Measurements from ENCODE around the gene LUC7L2. TPM values are rescaled to one million over a fixed set of nuclear protein-coding genes. Genes with fewer than 3 reads are reported as not detected.
"Not testable (repeated sequence)": the region's sequence is repeated elsewhere in the genome, so short reads cannot be mapped to it uniquely, and the experiment has no call there.

Gene LUC7L2
- total RNA-seq, 1 experiment from 2014 or later, result 74.2 TPM

DNA sequence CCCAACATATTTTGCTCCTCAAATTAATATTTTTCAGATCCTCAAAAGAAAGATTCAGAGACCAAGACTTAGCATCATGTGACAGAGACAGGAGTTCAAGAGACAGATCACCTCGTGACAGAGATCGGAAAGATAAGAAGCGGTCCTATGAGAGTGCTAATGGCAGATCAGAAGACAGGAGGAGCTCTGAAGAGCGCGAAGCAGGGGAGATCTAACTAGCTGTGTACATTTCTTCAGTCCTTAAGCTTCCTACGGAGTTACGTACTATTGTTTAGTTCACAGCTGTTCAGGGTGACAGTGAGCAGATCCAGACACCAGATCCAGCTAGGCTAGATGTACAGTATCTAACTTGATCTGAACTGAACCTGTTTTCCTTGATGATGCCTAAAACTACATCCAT, 62.4 kb downstream of the LUC7L2 start:
- no peaks in the 10 kb centered on the region for H3K27me3 ChIP-seq (replicated peaks; ENCODE audit: control insufficient read depth, insufficient read depth, low read length)
- H3K4me1 ChIP-seq, result no peaks in the 10 kb centered on the region
- intact Hi-C loops (cut with micrococcal nuclease; ENCODE audit: unreplicated experiment), result no loop called here
- POLR2A ChIA-PET, result no interaction called here
- no peaks in the 10 kb centered on the region for H3K9me3 ChIP-seq
- H3K27ac Mint-ChIP-seq (ENCODE audit: unreplicated experiment), result no peak overlapping the region
- no peaks in the 10 kb centered on the region for H3K27me3 Mint-ChIP-seq (ENCODE audit: insufficient read depth, unreplicated experiment)
- peaks cover 61% of the 10 kb centered on the region for H3K36me3 Mint-ChIP-seq (ENCODE audit: insufficient read depth, unreplicated experiment)
- no TSS peak for BruUV-seq (replicated peaks)
- H3K4me3 Mint-ChIP-seq (ENCODE audit: unreplicated experiment), result no peak overlapping the region
- CTCF ChIA-PET, result interaction anchor here (0.6 to 1.0 kb wide), 2 partner anchors 12 to 62 kb away, joined by 3 read pairs; partner anchors contain the start of gene LUC7L2
- peaks cover 4% of the 10 kb centered on the region for H3K4me1 Mint-ChIP-seq (ENCODE audit: low read depth, unreplicated experiment)
- no peaks in the 10 kb centered on the region for H3K9me3 Mint-ChIP-seq (ENCODE audit: unreplicated experiment)
- 0 out of 2 replicates have a peak, but pooled peaks cover 2% of the 10 kb centered on the region for H3K36me3 ChIP-seq (ENCODE audit: control insufficient read depth, insufficient read depth, low read length)
- H3K4me3 ChIP-seq (ENCODE audit: low read depth, low read length), result no peak overlapping the region
- DNase-seq, result no peak
- TF ChIP-seq CTCF (IDR thresholded peaks at IDR 0.05; ENCODE audit: insufficient read depth in 1 of 2, low read depth in 1 of 2, low read length in 1 of 2, severe bottlenecking in 1 of 2, unreplicated experiment in 1 of 2), result no peak

GRCh38 chr7:139423091-139423490, 63.4 kb downstream of the LUC7L2 start:
- intact Hi-C loops (cut with micrococcal nuclease; ENCODE audit: unreplicated experiment), result no loop called here
- Histone ChIP-seq H3K4me3 (ENCODE audit: low read depth, low read length) (no peak overlapping the region), H3K4me1 (no peaks in the 10 kb centered on the region), H3K9me3 (no peaks in the 10 kb centered on the region), H3K36me3 (ENCODE audit: control insufficient read depth, insufficient read depth, low read length) (peaks cover 2% of the 10 kb centered on the region; the same call in 1 of the 2 replicates), H3K27me3 (replicated peaks; ENCODE audit: control insufficient read depth, insufficient read depth, low read length) (no peaks in the 10 kb centered on the region)
- no peak overlapping the region for H3K4me3 Mint-ChIP-seq (ENCODE audit: unreplicated experiment)
- DNase-seq, result no peak
- POLR2A ChIA-PET, result no interaction called here
- no peak overlapping the region for H3K27ac Mint-ChIP-seq (ENCODE audit: unreplicated experiment)
- H3K27me3 Mint-ChIP-seq (ENCODE audit: insufficient read depth, unreplicated experiment), result no peaks in the 10 kb centered on the region
- no peak for TF ChIP-seq CTCF (IDR thresholded peaks at IDR 0.05; ENCODE audit: insufficient read depth in 1 of 2, low read depth in 1 of 2, low read length in 1 of 2, severe bottlenecking in 1 of 2, unreplicated experiment in 1 of 2)
- peaks cover 61% of the 10 kb centered on the region for H3K36me3 Mint-ChIP-seq (ENCODE audit: insufficient read depth, unreplicated experiment)
- CTCF ChIA-PET, result no interaction called here
- no peaks in the 10 kb centered on the region for H3K9me3 Mint-ChIP-seq (ENCODE audit: unreplicated experiment)
- BruUV-seq (replicated peaks), result no TSS peak
- H3K4me1 Mint-ChIP-seq (ENCODE audit: low read depth, unreplicated experiment), result peaks cover 4% of the 10 kb centered on the region

GRCh38 chr7:139424004-139424403, 64.3 kb downstream of the LUC7L2 start:
- no peaks in the 10 kb centered on the region for H3K27me3 ChIP-seq (replicated peaks; ENCODE audit: control insufficient read depth, insufficient read depth, low read length)
- Mint-ChIP-seq H3K27ac (ENCODE audit: unreplicated experiment) (no peak overlapping the region), H3K4me3 (ENCODE audit: unreplicated experiment) (no peak overlapping the region), H3K36me3 (ENCODE audit: insufficient read depth, unreplicated experiment) (peaks cover 62% of the 10 kb centered on the region), H3K9me3 (ENCODE audit: unreplicated experiment) (no peaks in the 10 kb centered on the region), H3K4me1 (ENCODE audit: low read depth, unreplicated experiment) (peaks cover 4% of the 10 kb centered on the region), H3K27me3 (ENCODE audit: insufficient read depth, unreplicated experiment) (no peaks in the 10 kb centered on the region)
- no peak for TF ChIP-seq CTCF (IDR thresholded peaks at IDR 0.05; ENCODE audit: insufficient read depth in 1 of 2, low read depth in 1 of 2, low read length in 1 of 2, severe bottlenecking in 1 of 2, unreplicated experiment in 1 of 2)
- no peak overlapping the region for H3K4me3 ChIP-seq (ENCODE audit: low read depth, low read length)
- DNase-seq, result no peak
- intact Hi-C loops (cut with micrococcal nuclease; ENCODE audit: unreplicated experiment), result no loop called here
- CTCF ChIA-PET, result no interaction called here
- POLR2A ChIA-PET, result no interaction called here
- H3K36me3 ChIP-seq (ENCODE audit: control insufficient read depth, insufficient read depth, low read length), result peaks cover 2% of the 10 kb centered on the region; the same call in 1 of the 2 replicates
- no peaks in the 10 kb centered on the region for H3K9me3 ChIP-seq
- no TSS peak for BruUV-seq (replicated peaks)
- H3K4me1 ChIP-seq, result no peaks in the 10 kb centered on the region

DNA sequence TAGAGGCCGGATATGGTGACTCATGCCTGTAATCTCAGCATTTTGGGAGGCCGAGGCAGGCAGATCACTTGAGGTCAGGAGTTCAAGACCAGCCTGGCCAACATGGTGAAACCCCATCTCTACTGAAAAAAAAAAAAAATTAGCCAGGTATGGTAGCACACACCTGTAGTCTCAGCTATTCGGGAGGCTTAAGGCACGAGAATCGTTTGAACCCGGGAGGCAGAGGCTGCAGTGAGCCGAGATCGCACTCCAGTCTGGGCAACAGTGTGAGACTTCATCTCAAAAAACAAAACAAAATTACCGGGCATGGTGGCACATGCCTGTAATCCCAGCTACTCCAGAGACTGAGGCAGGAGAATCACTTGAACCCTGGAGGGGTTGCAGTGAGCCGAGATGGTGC, 66.0 kb downstream of the LUC7L2 start:
- intact Hi-C loops (cut with micrococcal nuclease; ENCODE audit: unreplicated experiment); H3K36me3 ChIP-seq (ENCODE audit: control insufficient read depth, insufficient read depth, low read length); POLR2A ChIA-PET; H3K4me3 Mint-ChIP-seq (ENCODE audit: unreplicated experiment); H3K4me3 ChIP-seq (ENCODE audit: low read depth, low read length); DNase-seq; H3K9me3 Mint-ChIP-seq (ENCODE audit: unreplicated experiment); H3K4me1 ChIP-seq; BruUV-seq (replicated peaks); H3K27ac Mint-ChIP-seq (ENCODE audit: unreplicated experiment); CTCF ChIA-PET; H3K9me3 ChIP-seq; H3K27me3 Mint-ChIP-seq (ENCODE audit: insufficient read depth, unreplicated experiment); H3K27me3 ChIP-seq (replicated peaks; ENCODE audit: control insufficient read depth, insufficient read depth, low read length): not testable (repeated sequence)
- peaks cover 11% of the 10 kb centered on the region for H3K4me1 Mint-ChIP-seq (ENCODE audit: low read depth, unreplicated experiment)
- peaks cover 51% of the 10 kb centered on the region for H3K36me3 Mint-ChIP-seq (ENCODE audit: insufficient read depth, unreplicated experiment)

Data from Caco-2 (cell line).